GM19099 (cell line): ENCODE measurements around the gene OGFOD2.
A peak's percentile ranks its signal among the peaks of the same experiment; 100 is the strongest.

ENCODE experiments used
- POLR2A ChIP-seq: IDR thresholded peaks from 3 replicates; pipeline ENCODE4 v1.6.1; 2011; ENCODE audit warnings: low read depth; ENCODE audit not compliant: insufficient read length; ENCODE audit errors: extremely low read depth

The OGFOD2 gene

GRCh38 chr12:122974892-122975789 is at the start of gene OGFOD2:
OGFOD2 (plus strand) TSS chr12:122975244; CDS start chr12:122975252, 8 bp downstream.
- peak; percentile 56 for TF ChIP-seq POLR2A

- no peak for TF ChIP-seq POLR2A
Observed at GRCh38 chr12:122927756-122928403, 47.2 kb upstream of the OGFOD2 start.

- no peak for TF ChIP-seq POLR2A
Observed at GRCh38 chr12:122928404-122929147, 46.5 kb upstream of the OGFOD2 start.

GRCh38 chr12:122929148-122929538 is 45.9 kb upstream of the OGFOD2 start:
- TF ChIP-seq POLR2A: no peak

GRCh38 chr12:122929812-122930211 is 45.2 kb upstream of the OGFOD2 start:
- no peak for TF ChIP-seq POLR2A

GRCh38 chr12:122932207-122932606 is 42.8 kb upstream of the OGFOD2 start:
- TF ChIP-seq POLR2A: no peak

- no peak for TF ChIP-seq POLR2A
Observed at GRCh38 chr12:122934722-122935121, 40.3 kb upstream of the OGFOD2 start.

GRCh38 chr12:122935318-122935717 is 39.7 kb upstream of the OGFOD2 start:
- no peak for TF ChIP-seq POLR2A

GRCh38 chr12:122937622-122938091 is 37.4 kb upstream of the OGFOD2 start:
- TF ChIP-seq POLR2A: no peak

GRCh38 chr12:122939125-122939524 is 35.9 kb upstream of the OGFOD2 start:
- no peak for TF ChIP-seq POLR2A

GRCh38 chr12:122942637-122943036 is 32.4 kb upstream of the OGFOD2 start:
- no peak for TF ChIP-seq POLR2A

- TF ChIP-seq POLR2A: no peak
Observed at GRCh38 chr12:122943196-122943595, 31.8 kb upstream of the OGFOD2 start.

- no peak for TF ChIP-seq POLR2A
Observed at GRCh38 chr12:122944605-122945592, 30.1 kb upstream of the OGFOD2 start.
